ENCODE results near the gene RAB31.

Gene RAB31

GRCh38 chr18:9803063-9803697 is 95.1 kb downstream of the RAB31 start:
- no peak for TF ChIP-seq CTCF (IDR thresholded peaks at IDR 0.05; ENCODE audit: borderline replicate concordance, control extremely low read depth, extremely low read depth, insufficient read depth, missing control alignments)
- DNase-seq (ENCODE audit: low spot score): no peak
- in situ Hi-C loops (cut with MboI; ENCODE audit: low sequenced_read_pairs, unreplicated experiment): no loop called here

GRCh38 chr18:9803698-9804516 is 95.8 kb downstream of the RAB31 start:
- DNase-seq (ENCODE audit: low spot score): no peak
- no peak for TF ChIP-seq CTCF (IDR thresholded peaks at IDR 0.05; ENCODE audit: borderline replicate concordance, control extremely low read depth, extremely low read depth, insufficient read depth, missing control alignments)
- in situ Hi-C loops (cut with MboI; ENCODE audit: low sequenced_read_pairs, unreplicated experiment): no loop called here

GRCh38 chr18:9804517-9805104 is 96.5 kb downstream of the RAB31 start:
- DNase-seq (ENCODE audit: low spot score): no peak
- in situ Hi-C loops (cut with MboI; ENCODE audit: low sequenced_read_pairs, unreplicated experiment): no loop called here

GRCh38 chr18:9806905-9807304 is 98.8 kb downstream of the RAB31 start:
- in situ Hi-C loops (cut with MboI; ENCODE audit: low sequenced_read_pairs, unreplicated experiment): no loop called here
- no peak for DNase-seq (ENCODE audit: low spot score)
- TF ChIP-seq CTCF (IDR thresholded peaks at IDR 0.05; ENCODE audit: borderline replicate concordance, control extremely low read depth, extremely low read depth, insufficient read depth, missing control alignments): no peak

More at GRCh38 chr18:9804517-9805104, 96.5 kb downstream of the RAB31 start:
- TF ChIP-seq CTCF (IDR thresholded peaks at IDR 0.05; ENCODE audit: borderline replicate concordance, control extremely low read depth, extremely low read depth, insufficient read depth, missing control alignments): no peak

GRCh38 chr18:9808295-9809241 is 100.5 kb downstream of the RAB31 start:
- in situ Hi-C loops (cut with MboI; ENCODE audit: low sequenced_read_pairs, unreplicated experiment): no loop called here
- TF ChIP-seq CTCF (IDR thresholded peaks at IDR 0.05; ENCODE audit: borderline replicate concordance, control extremely low read depth, extremely low read depth, insufficient read depth, missing control alignments): no peak
- no peak for DNase-seq (ENCODE audit: low spot score)

- no peak for DNase-seq (ENCODE audit: low spot score)
- no peak for TF ChIP-seq CTCF (IDR thresholded peaks at IDR 0.05; ENCODE audit: borderline replicate concordance, control extremely low read depth, extremely low read depth, insufficient read depth, missing control alignments)
- in situ Hi-C loops (cut with MboI; ENCODE audit: low sequenced_read_pairs, unreplicated experiment): no loop called here
Observed at GRCh38 chr18:9809697-9810096, 101.6 kb downstream of the RAB31 start.
